ENCODE results near the gene PDE6A. TPM values are rescaled to one million over a fixed set of nuclear protein-coding genes. Genes with fewer than 3 reads are reported as not detected.
"Not testable (repeated sequence)": the region's sequence is repeated elsewhere in the genome, so short reads cannot be mapped to it uniquely, and the experiment has no call there.

PDE6A gene
- total RNA-seq, 2 experiments from 2014 or later = not detected

DNA sequence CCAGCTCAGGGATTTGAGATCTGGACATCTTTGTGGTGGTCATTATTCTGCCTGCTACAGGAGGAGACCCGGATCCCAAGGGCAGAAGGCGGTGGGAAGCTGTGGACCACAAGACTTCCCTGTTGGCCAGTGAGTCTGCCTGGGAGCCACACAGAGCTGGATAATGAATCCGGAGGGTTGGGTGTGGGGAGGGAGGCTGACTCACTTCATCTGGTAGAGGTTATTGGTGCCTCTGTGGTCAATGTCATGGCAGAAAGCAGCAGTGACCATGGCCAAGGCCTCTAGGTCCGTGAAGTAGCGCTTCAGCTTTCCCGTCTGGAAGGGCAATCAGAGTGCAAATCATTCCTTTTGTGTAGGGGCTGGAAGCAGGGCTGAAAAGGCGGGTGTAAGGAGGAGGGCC is 58.5 kb downstream of the PDE6A start:
- ChIA-PET CTCF (no interaction called here), POLR2A (no interaction called here)
- no peaks in the 10 kb centered on the region for H3K4me1 Mint-ChIP-seq (ENCODE audit: low read depth)
- H3K36me3 Mint-ChIP-seq (ENCODE audit: low read depth) = no peaks in the 10 kb centered on the region
- ATAC-seq (ENCODE audit: poor library complexity) (no peak), DNase-seq (no peak)
- H3K27ac Mint-ChIP-seq = no peak overlapping the region
- Histone ChIP-seq H3K27me3 (ENCODE audit: control insufficient read depth in 1 of 2, insufficient read depth in 2 of 2, low read length in 2 of 2) (peaks cover 2 to 5% of the 10 kb centered on the region in 2 experiments), H3K27ac (ENCODE audit: low read depth in 1 of 2, low read length in 2 of 2) (no peak overlapping the region), H3K36me3 (ENCODE audit: insufficient read depth, low read length) (no peaks in the 10 kb centered on the region), H3K9me3 (ENCODE audit: control insufficient read depth in 1 of 2, insufficient read depth in 1 of 2, low read length in 2 of 2) (no peaks in the 10 kb centered on the region), H3K4me3 (ENCODE audit: low read length) (no peak overlapping the region), H3K4me1 (ENCODE audit: insufficient read depth, low read length) (no peaks in the 10 kb centered on the region)
- TF ChIP-seq, protein P1, sequence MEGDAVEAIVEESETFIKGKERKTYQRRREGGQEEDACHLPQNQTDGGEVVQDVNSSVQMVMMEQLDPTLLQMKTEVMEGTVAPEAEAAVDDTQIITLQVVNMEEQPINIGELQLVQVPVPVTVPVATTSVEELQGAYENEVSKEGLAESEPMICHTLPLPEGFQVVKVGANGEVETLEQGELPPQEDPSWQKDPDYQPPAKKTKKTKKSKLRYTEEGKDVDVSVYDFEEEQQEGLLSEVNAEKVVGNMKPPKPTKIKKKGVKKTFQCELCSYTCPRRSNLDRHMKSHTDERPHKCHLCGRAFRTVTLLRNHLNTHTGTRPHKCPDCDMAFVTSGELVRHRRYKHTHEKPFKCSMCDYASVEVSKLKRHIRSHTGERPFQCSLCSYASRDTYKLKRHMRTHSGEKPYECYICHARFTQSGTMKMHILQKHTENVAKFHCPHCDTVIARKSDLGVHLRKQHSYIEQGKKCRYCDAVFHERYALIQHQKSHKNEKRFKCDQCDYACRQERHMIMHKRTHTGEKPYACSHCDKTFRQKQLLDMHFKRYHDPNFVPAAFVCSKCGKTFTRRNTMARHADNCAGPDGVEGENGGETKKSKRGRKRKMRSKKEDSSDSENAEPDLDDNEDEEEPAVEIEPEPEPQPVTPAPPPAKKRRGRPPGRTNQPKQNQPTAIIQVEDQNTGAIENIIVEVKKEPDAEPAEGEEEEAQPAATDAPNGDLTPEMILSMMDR (IDR thresholded peaks at IDR 0.05) = no peak
- intact Hi-C loops (cut with DNase I, micrococcal nuclease) = no loop called here
- H3K9me3 Mint-ChIP-seq = no peaks in the 10 kb centered on the region
- H3K4me3 Mint-ChIP-seq = no peak overlapping the region
- H3K27me3 Mint-ChIP-seq = peaks cover 5% of the 10 kb centered on the region

DNA sequence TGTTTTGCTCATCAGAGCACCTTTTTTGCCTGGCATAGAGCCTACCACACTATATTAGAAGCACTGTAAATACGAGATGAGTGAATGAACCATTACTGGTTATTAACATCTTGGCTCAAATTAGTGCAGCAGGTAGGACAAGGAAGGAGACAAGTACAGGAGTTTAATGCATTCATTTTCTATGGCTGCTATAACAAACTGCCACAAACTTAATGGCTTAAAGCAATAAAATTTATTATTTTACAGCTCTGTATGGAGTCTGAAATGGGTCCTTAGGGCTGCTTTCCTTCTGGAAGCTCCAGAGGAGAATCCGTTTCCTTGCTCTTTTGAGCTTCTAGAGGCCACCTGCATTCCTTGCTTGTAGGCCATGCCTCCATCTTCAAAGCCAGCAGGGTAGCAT is 59.1 kb downstream of the PDE6A start:
- H3K4me1 ChIP-seq (ENCODE audit: insufficient read depth, low read length) = no peaks in the 10 kb centered on the region
- H3K36me3 Mint-ChIP-seq (ENCODE audit: low read depth) = no peaks in the 10 kb centered on the region
- intact Hi-C loops (cut with DNase I, micrococcal nuclease) = no loop called here
- ATAC-seq (ENCODE audit: poor library complexity) (no peak), DNase-seq (no peak)
- H3K27me3 Mint-ChIP-seq = peaks cover 6% of the 10 kb centered on the region
- POLR2A ChIA-PET = no interaction called here
- H3K9me3 ChIP-seq (ENCODE audit: control insufficient read depth in 1 of 2, insufficient read depth in 1 of 2, low read length in 2 of 2) = no peaks in the 10 kb centered on the region
- TF ChIP-seq, protein P1 (IDR thresholded peaks at IDR 0.05) = no peak
- no peak overlapping the region for H3K4me3 Mint-ChIP-seq
- CTCF ChIA-PET = no interaction called here
- no peaks in the 10 kb centered on the region for H3K9me3 Mint-ChIP-seq
- no peak overlapping the region for H3K27ac ChIP-seq (ENCODE audit: low read depth in 1 of 2, low read length in 2 of 2)
- H3K4me1 Mint-ChIP-seq (ENCODE audit: low read depth) = no peaks in the 10 kb centered on the region
- peaks cover 5% of the 10 kb centered on the region in 2 experiments for H3K27me3 ChIP-seq (ENCODE audit: control insufficient read depth in 1 of 2, insufficient read depth in 2 of 2, low read length in 2 of 2)
- H3K27ac Mint-ChIP-seq = no peak overlapping the region
- no peaks in the 10 kb centered on the region for H3K36me3 ChIP-seq (ENCODE audit: insufficient read depth, low read length)
- H3K4me3 ChIP-seq (ENCODE audit: low read length) = no peak overlapping the region

DNA sequence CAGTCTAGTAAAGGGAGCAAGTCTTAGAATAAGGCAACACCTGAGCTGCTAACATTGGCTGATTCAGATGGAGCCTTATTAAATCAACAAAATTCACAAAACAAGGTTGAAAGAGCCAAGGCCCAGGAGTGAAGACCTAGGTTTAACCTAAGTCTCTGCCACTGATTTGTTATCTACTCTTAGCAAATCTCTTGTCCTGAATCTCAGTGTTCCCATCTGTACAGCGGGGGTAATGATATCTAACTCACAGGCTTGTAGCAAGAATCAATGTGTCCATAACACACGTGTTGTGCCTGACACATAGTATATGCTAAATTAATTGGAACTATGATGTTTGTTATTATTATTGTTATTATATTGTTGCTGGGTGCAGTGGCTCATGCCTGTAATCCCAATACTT is 61.0 kb downstream of the PDE6A start:
- Mint-ChIP-seq H3K27me3 (peaks cover 11% of the 10 kb centered on the region), H3K27ac (no peak overlapping the region)

DNA sequence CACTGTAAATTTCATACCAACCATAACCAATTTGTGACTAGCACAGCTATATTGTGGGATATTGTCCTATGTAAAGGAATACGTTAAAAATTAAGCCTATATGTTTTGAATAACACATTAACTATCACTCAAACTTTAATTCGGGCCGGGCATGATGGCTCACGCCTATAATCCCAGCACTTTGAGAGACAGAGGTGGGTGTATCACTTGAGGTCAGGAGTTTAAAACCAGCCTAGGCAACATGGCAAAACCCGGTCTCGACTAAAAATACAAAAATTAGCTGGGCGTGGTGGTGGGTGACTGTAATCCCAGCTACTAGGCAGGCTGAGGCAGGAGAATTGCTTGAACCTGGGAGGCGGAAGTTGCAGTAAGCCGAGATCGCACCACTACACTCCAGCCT is 62.0 kb downstream of the PDE6A start:
- CTCF ChIA-PET; H3K4me1 Mint-ChIP-seq (ENCODE audit: low read depth); H3K27me3 ChIP-seq (ENCODE audit: control insufficient read depth in 1 of 2, insufficient read depth in 2 of 2, low read length in 2 of 2); ATAC-seq (ENCODE audit: poor library complexity); H3K36me3 Mint-ChIP-seq (ENCODE audit: low read depth); H3K27ac ChIP-seq (ENCODE audit: low read depth in 1 of 2, low read length in 2 of 2); H3K9me3 Mint-ChIP-seq; POLR2A ChIA-PET; H3K36me3 ChIP-seq (ENCODE audit: insufficient read depth, low read length); H3K4me3 ChIP-seq (ENCODE audit: low read length); H3K27ac Mint-ChIP-seq; DNase-seq; H3K4me1 ChIP-seq (ENCODE audit: insufficient read depth, low read length); H3K9me3 ChIP-seq (ENCODE audit: control insufficient read depth in 1 of 2, insufficient read depth in 1 of 2, low read length in 2 of 2); intact Hi-C loops (cut with DNase I, micrococcal nuclease); H3K4me3 Mint-ChIP-seq: not testable (repeated sequence)
- H3K27me3 Mint-ChIP-seq = peaks cover 11% of the 10 kb centered on the region

More for the DNA sequence above, 61.0 kb downstream of the PDE6A start:
- Histone ChIP-seq H3K27ac (ENCODE audit: low read depth in 1 of 2, low read length in 2 of 2) (no peak overlapping the region), H3K4me1 (ENCODE audit: insufficient read depth, low read length) (no peaks in the 10 kb centered on the region), H3K4me3 (ENCODE audit: low read length) (no peak overlapping the region), H3K27me3 (ENCODE audit: control insufficient read depth in 1 of 2, insufficient read depth in 2 of 2, low read length in 2 of 2) (peaks cover 5 to 6% of the 10 kb centered on the region in 2 experiments), H3K9me3 (ENCODE audit: control insufficient read depth in 1 of 2, insufficient read depth in 1 of 2, low read length in 2 of 2) (no peaks in the 10 kb centered on the region), H3K36me3 (ENCODE audit: insufficient read depth, low read length) (no peaks in the 10 kb centered on the region)
- Mint-ChIP-seq H3K4me1 (ENCODE audit: low read depth) (no peaks in the 10 kb centered on the region), H3K36me3 (ENCODE audit: low read depth) (no peaks in the 10 kb centered on the region), H3K4me3 (no peak overlapping the region), H3K9me3 (no peaks in the 10 kb centered on the region)
- DNase-seq (no peak), ATAC-seq (ENCODE audit: poor library complexity) (no peak)
- intact Hi-C loops (cut with DNase I, micrococcal nuclease) = no loop called here
- TF ChIP-seq, protein P1 (IDR thresholded peaks at IDR 0.05) = no peak
- ChIA-PET POLR2A (no interaction called here), CTCF (no interaction called here)

Data from CD4-positive, alpha-beta T cell (primary cell).